Tongue (tissue), 2 donors: ENCODE data around the gene TAS2R13. TPM values are rescaled to one million over a fixed set of nuclear protein-coding genes. Genes with fewer than 3 reads are reported as not detected.

Experiments used
- DNase-seq: peaks from one replicate; pipeline ENCODE4 v3.0.0-alpha.2; 2015
- total RNA-seq: library from RNA; depleted of rRNA; stranded (reverse); fragments of >200 nt; gene quantifications from one replicate; pipeline ENCODE4 v1.2.3, GENCODE V29; 2014

TAS2R13 gene
- 3.2 TPM for total RNA-seq

GRCh38 chr12:10909462-10909861, at the start of gene TAS2R13:
Gene TAS2R13, minus strand, starts transcription at chr12:10909562. Its CDS starts 264 bp downstream, at chr12:10909298.
- DNase-seq = no peak

GRCh38 chr12:10957741-10958140, 48.4 kb upstream of the TAS2R13 start:
- no peak for DNase-seq

- no peak for DNase-seq
These were observed 46.7 kb upstream of the TAS2R13 start for GRCh38 chr12:10956085-10956484.

GRCh38 chr12:10952645-10953044, 43.3 kb upstream of the TAS2R13 start:
- no peak for DNase-seq

GRCh38 chr12:10943167-10943566, 33.8 kb upstream of the TAS2R13 start:
- DNase-seq = no peak

GRCh38 chr12:10941916-10942607, 32.7 kb upstream of the TAS2R13 start:
- DNase-seq = peak; percentile 2

- DNase-seq = no peak
These were observed 32.0 kb upstream of the TAS2R13 start for GRCh38 chr12:10941369-10941768.

- no peak for DNase-seq
These were observed 31.0 kb upstream of the TAS2R13 start for GRCh38 chr12:10940389-10940788.

GRCh38 chr12:10939163-10939562, 29.8 kb upstream of the TAS2R13 start, which contains the start of gene TAS2R14:
Gene TAS2R14, minus strand, starts transcription at chr12:10939263. Its CDS starts 56 bp downstream, at chr12:10939207.
- no peak for DNase-seq

- no peak for DNase-seq
These were observed 27.1 kb upstream of the TAS2R13 start for GRCh38 chr12:10936506-10936905.

GRCh38 chr12:10928746-10929286, 19.5 kb upstream of the TAS2R13 start, which contains the start of gene PRH2:
Gene PRH2, plus strand, starts transcription at chr12:10929236. Its CDS starts 38 bp downstream, at chr12:10929274.
- no peak for DNase-seq

- no peak for DNase-seq
These were observed 16.9 kb upstream of the TAS2R13 start for GRCh38 chr12:10926269-10926668.

- DNase-seq = no peak
These were observed 10.4 kb upstream of the TAS2R13 start for GRCh38 chr12:10919809-10920208.

- no peak for DNase-seq
These were observed 1.0 kb upstream of the TAS2R13 start for GRCh38 chr12:10910380-10910779.

- no peak for DNase-seq
These were observed 4.7 kb downstream of the TAS2R13 start for GRCh38 chr12:10904686-10905085.

GRCh38 chr12:10901427-10901826, 7.9 kb downstream of the TAS2R13 start:
- no peak for DNase-seq

- no peak for DNase-seq
These were observed 8.4 kb downstream of the TAS2R13 start for GRCh38 chr12:10900972-10901371.

- DNase-seq = no peak
These were observed 8.8 kb downstream of the TAS2R13 start for GRCh38 chr12:10900530-10900929.

- no peak for DNase-seq
These were observed 12.5 kb downstream of the TAS2R13 start for GRCh38 chr12:10896854-10897253.

GRCh38 chr12:10891937-10892336, 17.4 kb downstream of the TAS2R13 start:
- no peak for DNase-seq

GRCh38 chr12:10889226-10889625, 20.1 kb downstream of the TAS2R13 start:
- DNase-seq = no peak

GRCh38 chr12:10884086-10884725, 25.2 kb downstream of the TAS2R13 start, which contains the start of gene PRH1:
Gene PRH1, minus strand, starts transcription at chr12:10884255. Its CDS starts 38 bp downstream, at chr12:10884217.
- DNase-seq = no peak

GRCh38 chr12:10873378-10873777, 36.0 kb downstream of the TAS2R13 start:
- DNase-seq = no peak
